ENCODE data around the gene TTC7B.

Gene TTC7B

GRCh38 chr14:90580377-90581335 is 235.6 kb downstream of the TTC7B start:
- Histone ChIP-seq H3K9me3 (ENCODE audit: insufficient read depth, low read length) (no peaks in the 10 kb centered on the region), H3K4me1 (ENCODE audit: insufficient read depth, insufficient read length) (peaks cover 12% of the 10 kb centered on the region), H3K27me3 (ENCODE audit: insufficient read depth, insufficient read length) (no peaks in the 10 kb centered on the region), H3K9ac (ENCODE audit: insufficient read length, low read depth) (no peak overlapping the region), H3K4me3 (ENCODE audit: insufficient read length, low read depth) (no peak overlapping the region), H3K36me3 (ENCODE audit: insufficient read depth, insufficient read length, low read length) (peaks cover 6% of the 10 kb centered on the region)
- TF ChIP-seq ZNF274 (IDR thresholded peaks at IDR 0.05; ENCODE audit: low read depth, low read length) (no peak), SUZ12 (IDR thresholded peaks at IDR 0.05; ENCODE audit: extremely low read depth, insufficient read depth, insufficient read length) (no peak), YY1 (IDR thresholded peaks at IDR 0.05; ENCODE audit: insufficient read depth, insufficient read length) (no peak)
- no peak for DNase-seq (ENCODE audit: low read depth, low spot score)

- no peak for DNase-seq (ENCODE audit: low read depth, low spot score)
- Histone ChIP-seq H3K4me3 (ENCODE audit: insufficient read length, low read depth) (no peak overlapping the region), H3K27me3 (ENCODE audit: insufficient read depth, insufficient read length) (no peaks in the 10 kb centered on the region), H3K36me3 (ENCODE audit: insufficient read depth, insufficient read length, low read length) (peaks cover 6% of the 10 kb centered on the region), H3K4me1 (ENCODE audit: insufficient read depth, insufficient read length) (peaks cover 9% of the 10 kb centered on the region), H3K9ac (ENCODE audit: insufficient read length, low read depth) (no peak overlapping the region), H3K9me3 (ENCODE audit: insufficient read depth, low read length) (no peaks in the 10 kb centered on the region)
- TF ChIP-seq SUZ12 (IDR thresholded peaks at IDR 0.05; ENCODE audit: extremely low read depth, insufficient read depth, insufficient read length) (no peak), YY1 (IDR thresholded peaks at IDR 0.05; ENCODE audit: insufficient read depth, insufficient read length) (no peak), ZNF274 (IDR thresholded peaks at IDR 0.05; ENCODE audit: low read depth, low read length) (no peak)
Observed at GRCh38 chr14:90579816-90580215, 236.4 kb downstream of the TTC7B start.

- Histone ChIP-seq H3K27me3 (ENCODE audit: insufficient read depth, insufficient read length) (no peaks in the 10 kb centered on the region), H3K9ac (ENCODE audit: insufficient read length, low read depth) (no peak overlapping the region), H3K4me1 (ENCODE audit: insufficient read depth, insufficient read length) (peaks cover 9% of the 10 kb centered on the region), H3K36me3 (ENCODE audit: insufficient read depth, insufficient read length, low read length) (peaks cover 6% of the 10 kb centered on the region), H3K9me3 (ENCODE audit: insufficient read depth, low read length) (no peaks in the 10 kb centered on the region), H3K4me3 (ENCODE audit: insufficient read length, low read depth) (no peak overlapping the region)
- no peak for DNase-seq (ENCODE audit: low read depth, low spot score)
- TF ChIP-seq YY1 (IDR thresholded peaks at IDR 0.05; ENCODE audit: insufficient read depth, insufficient read length) (no peak), SUZ12 (IDR thresholded peaks at IDR 0.05; ENCODE audit: extremely low read depth, insufficient read depth, insufficient read length) (no peak), ZNF274 (IDR thresholded peaks at IDR 0.05; ENCODE audit: low read depth, low read length) (no peak)
Observed at GRCh38 chr14:90579088-90579487, 237.1 kb downstream of the TTC7B start.

GRCh38 chr14:90578283-90578985 is 237.8 kb downstream of the TTC7B start:
- Histone ChIP-seq H3K27me3 (ENCODE audit: insufficient read depth, insufficient read length) (no peaks in the 10 kb centered on the region), H3K4me3 (ENCODE audit: insufficient read length, low read depth) (no peak overlapping the region), H3K9me3 (ENCODE audit: insufficient read depth, low read length) (no peaks in the 10 kb centered on the region), H3K36me3 (ENCODE audit: insufficient read depth, insufficient read length, low read length) (peaks cover 6% of the 10 kb centered on the region), H3K4me1 (ENCODE audit: insufficient read depth, insufficient read length) (peaks cover 9% of the 10 kb centered on the region), H3K9ac (ENCODE audit: insufficient read length, low read depth) (no peak overlapping the region)
- TF ChIP-seq YY1 (IDR thresholded peaks at IDR 0.05; ENCODE audit: insufficient read depth, insufficient read length) = no peak
- no peak for TF ChIP-seq ZNF274 (IDR thresholded peaks at IDR 0.05; ENCODE audit: low read depth, low read length)
- TF ChIP-seq SUZ12 (IDR thresholded peaks at IDR 0.05; ENCODE audit: extremely low read depth, insufficient read depth, insufficient read length) = no peak
- no peak for DNase-seq (ENCODE audit: low read depth, low spot score)

- H3K27me3 ChIP-seq (ENCODE audit: insufficient read depth, insufficient read length) = no peaks in the 10 kb centered on the region
- peaks cover 9% of the 10 kb centered on the region for H3K4me1 ChIP-seq (ENCODE audit: insufficient read depth, insufficient read length)
- no peaks in the 10 kb centered on the region for H3K9me3 ChIP-seq (ENCODE audit: insufficient read depth, low read length)
- no peak for TF ChIP-seq YY1 (IDR thresholded peaks at IDR 0.05; ENCODE audit: insufficient read depth, insufficient read length)
- TF ChIP-seq ZNF274 (IDR thresholded peaks at IDR 0.05; ENCODE audit: low read depth, low read length) = no peak
- TF ChIP-seq SUZ12 (IDR thresholded peaks at IDR 0.05; ENCODE audit: extremely low read depth, insufficient read depth, insufficient read length) = no peak
- H3K4me3 ChIP-seq (ENCODE audit: insufficient read length, low read depth) = no peak overlapping the region
- no peak for DNase-seq (ENCODE audit: low read depth, low spot score)
- peaks cover 6% of the 10 kb centered on the region for H3K36me3 ChIP-seq (ENCODE audit: insufficient read depth, insufficient read length, low read length)
- H3K9ac ChIP-seq (ENCODE audit: insufficient read length, low read depth) = no peak overlapping the region
Observed at GRCh38 chr14:90577661-90578282, 238.5 kb downstream of the TTC7B start.

GRCh38 chr14:90576981-90577660 is 239.1 kb downstream of the TTC7B start:
- Histone ChIP-seq H3K4me3 (ENCODE audit: insufficient read length, low read depth) (no peak overlapping the region), H3K36me3 (ENCODE audit: insufficient read depth, insufficient read length, low read length) (peaks cover 6% of the 10 kb centered on the region), H3K9me3 (ENCODE audit: insufficient read depth, low read length) (no peaks in the 10 kb centered on the region), H3K4me1 (ENCODE audit: insufficient read depth, insufficient read length) (peaks cover 9% of the 10 kb centered on the region), H3K9ac (ENCODE audit: insufficient read length, low read depth) (no peak overlapping the region), H3K27me3 (ENCODE audit: insufficient read depth, insufficient read length) (no peaks in the 10 kb centered on the region)
- no peak for TF ChIP-seq SUZ12 (IDR thresholded peaks at IDR 0.05; ENCODE audit: extremely low read depth, insufficient read depth, insufficient read length)
- no peak for TF ChIP-seq ZNF274 (IDR thresholded peaks at IDR 0.05; ENCODE audit: low read depth, low read length)
- no peak for TF ChIP-seq YY1 (IDR thresholded peaks at IDR 0.05; ENCODE audit: insufficient read depth, insufficient read length)
- no peak for DNase-seq (ENCODE audit: low read depth, low spot score)

Measured in NT2/D1 (cell line).